GM12874 (cell line): Measurements from ENCODE around the gene TRAF7.

Experiments
- TF ChIP-seq, protein P1 (sequence below): IDR thresholded peaks from 2 replicates; pipeline ENCODE4 v1.5.1; 2011; ENCODE audit warnings: low read depth, mild to moderate bottlenecking, control low read depth, low read length, moderate library complexity; ENCODE audit not compliant: insufficient read depth

TRAF7 gene

DNA sequence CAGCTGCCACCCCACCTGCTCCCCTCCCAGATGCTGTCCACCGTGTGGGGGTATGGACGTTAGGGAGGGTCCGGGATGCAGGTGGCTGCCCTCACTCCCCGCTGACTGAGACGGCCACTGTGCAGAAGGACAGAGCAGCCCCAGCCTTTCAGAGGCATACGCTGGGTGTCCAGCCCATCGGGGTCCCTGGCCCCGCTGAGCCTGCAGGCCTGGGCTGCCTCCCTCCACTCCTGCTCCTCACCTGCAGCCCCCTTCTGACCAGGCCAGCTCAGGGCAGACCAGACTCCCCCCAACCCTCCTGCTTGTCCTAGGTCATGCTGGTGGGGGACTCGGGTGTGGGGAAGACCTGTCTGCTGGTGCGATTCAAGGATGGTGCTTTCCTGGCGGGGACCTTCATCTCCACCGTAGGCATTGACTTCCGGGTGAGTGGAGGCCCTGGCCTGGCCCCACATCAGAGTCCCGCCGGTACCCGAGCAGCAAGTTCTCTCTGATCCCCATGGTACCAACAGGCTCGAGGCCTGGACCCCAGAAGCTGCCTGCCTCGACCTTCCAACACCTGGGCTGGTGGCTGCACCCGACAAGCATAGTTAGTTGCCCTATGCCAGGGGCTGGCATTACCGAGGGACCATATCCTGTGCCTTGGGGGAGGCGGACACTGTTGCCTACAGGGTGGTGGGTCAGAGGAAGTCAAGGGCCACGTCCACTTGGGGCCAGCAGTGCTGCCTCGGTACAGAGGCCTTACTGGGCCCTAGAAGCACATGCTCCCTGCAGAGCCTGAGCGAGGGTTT is 5.8 kb upstream of the TRAF7 start:
- TF ChIP-seq, protein P1, sequence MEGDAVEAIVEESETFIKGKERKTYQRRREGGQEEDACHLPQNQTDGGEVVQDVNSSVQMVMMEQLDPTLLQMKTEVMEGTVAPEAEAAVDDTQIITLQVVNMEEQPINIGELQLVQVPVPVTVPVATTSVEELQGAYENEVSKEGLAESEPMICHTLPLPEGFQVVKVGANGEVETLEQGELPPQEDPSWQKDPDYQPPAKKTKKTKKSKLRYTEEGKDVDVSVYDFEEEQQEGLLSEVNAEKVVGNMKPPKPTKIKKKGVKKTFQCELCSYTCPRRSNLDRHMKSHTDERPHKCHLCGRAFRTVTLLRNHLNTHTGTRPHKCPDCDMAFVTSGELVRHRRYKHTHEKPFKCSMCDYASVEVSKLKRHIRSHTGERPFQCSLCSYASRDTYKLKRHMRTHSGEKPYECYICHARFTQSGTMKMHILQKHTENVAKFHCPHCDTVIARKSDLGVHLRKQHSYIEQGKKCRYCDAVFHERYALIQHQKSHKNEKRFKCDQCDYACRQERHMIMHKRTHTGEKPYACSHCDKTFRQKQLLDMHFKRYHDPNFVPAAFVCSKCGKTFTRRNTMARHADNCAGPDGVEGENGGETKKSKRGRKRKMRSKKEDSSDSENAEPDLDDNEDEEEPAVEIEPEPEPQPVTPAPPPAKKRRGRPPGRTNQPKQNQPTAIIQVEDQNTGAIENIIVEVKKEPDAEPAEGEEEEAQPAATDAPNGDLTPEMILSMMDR, result no peak

- TF ChIP-seq, protein P1, result no peak
Observed at GRCh38 chr16:2150418-2151187, 5.0 kb upstream of the TRAF7 start.

DNA sequence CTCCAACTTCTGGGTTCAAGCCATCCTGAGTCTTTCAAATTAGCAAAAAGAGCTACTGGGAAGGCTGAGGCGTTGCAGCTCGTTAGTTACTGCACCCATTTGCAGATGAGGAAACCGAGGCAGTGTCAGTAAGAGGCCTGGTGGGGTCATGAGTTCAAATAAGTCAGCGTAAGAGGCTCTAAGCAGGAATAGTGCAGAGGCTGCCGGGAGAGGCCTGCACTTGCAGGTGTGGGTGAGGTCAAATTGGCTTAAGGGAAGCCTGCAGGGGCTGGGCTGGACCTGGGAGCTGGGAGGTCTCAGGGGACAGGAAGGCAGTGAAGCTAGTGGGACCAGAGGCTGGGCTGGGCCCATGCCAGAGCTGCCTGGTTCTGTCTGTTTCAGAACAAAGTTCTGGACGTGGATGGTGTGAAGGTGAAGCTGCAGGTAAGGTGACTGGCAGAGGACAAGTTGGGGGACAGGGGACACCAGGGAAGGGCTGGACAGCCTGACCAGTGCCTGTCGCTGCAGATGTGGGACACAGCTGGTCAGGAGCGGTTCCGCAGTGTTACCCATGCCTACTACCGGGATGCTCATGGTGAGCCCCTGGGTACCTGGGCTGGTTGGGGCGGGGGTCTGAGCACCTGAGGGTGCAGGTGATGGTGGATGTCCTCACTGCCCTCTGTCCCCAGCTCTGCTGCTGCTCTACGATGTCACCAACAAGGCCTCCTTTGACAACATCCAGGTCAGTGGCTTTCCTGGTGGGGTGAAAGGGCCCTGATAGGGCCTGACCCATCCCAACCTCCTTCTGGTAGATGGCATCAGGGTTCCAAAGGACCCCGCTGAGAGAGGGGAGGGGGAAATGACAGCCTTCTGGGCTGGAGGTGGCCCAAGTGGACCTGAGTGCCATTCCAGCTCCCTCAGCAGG is 4.1 kb upstream of the TRAF7 start:
- TF ChIP-seq, protein P1, result no peak

GRCh38 chr16:2152695-2153506 is 2.7 kb upstream of the TRAF7 start:
- TF ChIP-seq, protein P1, result no peak

- TF ChIP-seq, protein P1, result no peak
Observed at GRCh38 chr16:2154533-2155090, 970 bp upstream of the TRAF7 start.

DNA sequence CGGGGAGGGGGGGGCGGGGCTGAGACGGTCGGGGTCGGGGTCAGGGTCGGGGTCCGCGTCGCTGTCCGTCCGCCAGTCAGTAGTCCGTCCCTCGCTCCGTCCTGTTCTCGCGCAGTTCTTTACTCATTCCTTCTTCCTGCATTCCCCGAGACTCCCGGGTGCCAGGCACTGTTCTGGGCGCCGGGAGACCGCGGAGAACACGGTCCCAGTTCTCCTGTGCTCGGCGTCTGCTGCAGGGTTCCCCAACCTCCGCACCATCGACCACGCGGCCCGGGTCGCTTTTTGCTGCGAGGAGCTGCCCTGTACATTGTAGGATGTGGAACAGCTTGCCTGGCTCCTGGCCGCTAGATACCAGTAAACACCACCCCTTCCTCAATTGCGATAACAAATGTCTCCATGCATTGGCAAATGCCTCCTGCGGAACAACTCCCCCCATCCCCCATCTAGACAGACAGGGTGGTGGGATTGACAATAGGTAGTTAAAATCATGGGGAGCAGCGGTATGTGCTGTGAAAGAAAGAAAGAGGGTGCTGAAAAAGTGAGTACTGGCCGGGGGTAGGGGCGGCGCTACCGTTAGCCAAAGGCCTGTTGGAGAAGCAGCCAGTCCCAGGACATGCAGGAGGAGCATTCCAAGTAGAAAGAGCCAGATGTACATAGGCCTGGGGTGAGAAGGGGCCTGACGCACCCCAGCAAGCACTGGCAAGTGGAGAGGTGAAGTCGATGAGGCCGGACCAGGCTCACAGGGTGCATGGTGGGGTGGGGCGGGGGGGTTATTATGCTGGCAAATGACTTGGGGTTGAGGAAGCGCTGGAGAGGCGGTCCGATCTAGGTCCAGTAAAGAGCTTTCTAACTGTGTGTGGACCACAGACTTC is 631 bp downstream of the TRAF7 start:
- TF ChIP-seq, protein P1, result no peak
